Activated B cell treated with CpG ODN at 0.5 μM for 24 hours (primary cell): Measurements from ENCODE around the gene CAMTA2. TPM values are rescaled to one million over a fixed set of nuclear protein-coding genes. Genes with fewer than 3 reads are reported as not detected.

Experiments
- ATAC-seq: fragments of 200-7000 bp; cut with Tn5 transposase; one replicate; pipeline ENCODE4 v1.10.0; 2021; ENCODE audit warnings: low read depth, mild to moderate bottlenecking, moderate library complexity
- CTCF ChIA-PET: fragments of 350-600 bp; sonication (Branson Sonifier 250); formaldehyde crosslinking; loops from one replicate; lab custom pipeline; 2021; ENCODE audit warnings: antibody characterized with exemption; lab: Charles Lee
- POLR2A ChIA-PET: fragments of 350-600 bp; sonication (Branson Sonifier 250); formaldehyde crosslinking; loops from one replicate; lab custom pipeline; 2021; ENCODE audit warnings: antibody characterized with exemption; lab: Charles Lee
- DNase-seq: peaks from one replicate; pipeline ENCODE4 v3.0.0; 2022
- H3K27ac Mint-ChIP-seq: one replicate; pipeline ENCODE4 v1.8.0; 2020; ENCODE audit warnings: mixed read lengths
- H3K27me3 Mint-ChIP-seq: one replicate; pipeline ENCODE4 v1.8.0; 2021; ENCODE audit warnings: mixed read lengths
- H3K36me3 Mint-ChIP-seq: one replicate; pipeline ENCODE4 v1.8.0; 2021; ENCODE audit warnings: low read depth, mixed read lengths
- H3K4me1 Mint-ChIP-seq: one replicate; pipeline ENCODE4 v1.8.0; 2021; ENCODE audit warnings: mixed read lengths
- H3K4me3 Mint-ChIP-seq: one replicate; pipeline ENCODE4 v1.8.0; 2020; ENCODE audit warnings: mild to moderate bottlenecking, mixed read lengths
- H3K9me3 Mint-ChIP-seq: one replicate; pipeline ENCODE4 v1.8.0; 2020; ENCODE audit warnings: mixed read lengths
- intact Hi-C: fragments of 100-400 bp; cut with micrococcal nuclease; formaldehyde crosslinking; loops from one replicate; pipeline ENCODE4 v1.15.1; 2024
- total RNA-seq: library from RNA; stranded (reverse); gene quantifications from 2 replicates; pipeline ENCODE4 v1.2.3, GENCODE V29; 2022
- TF ChIP-seq, protein P1 (sequence below): fragments of 200-600 bp; IDR thresholded peaks from one replicate; pipeline ENCODE4 v1.8.0; 2022; ENCODE audit warnings: antibody characterized with exemption, mild to moderate bottlenecking

Gene CAMTA2
- total RNA-seq, 1 donor from 2014 or later = 57.9 TPM

DNA sequence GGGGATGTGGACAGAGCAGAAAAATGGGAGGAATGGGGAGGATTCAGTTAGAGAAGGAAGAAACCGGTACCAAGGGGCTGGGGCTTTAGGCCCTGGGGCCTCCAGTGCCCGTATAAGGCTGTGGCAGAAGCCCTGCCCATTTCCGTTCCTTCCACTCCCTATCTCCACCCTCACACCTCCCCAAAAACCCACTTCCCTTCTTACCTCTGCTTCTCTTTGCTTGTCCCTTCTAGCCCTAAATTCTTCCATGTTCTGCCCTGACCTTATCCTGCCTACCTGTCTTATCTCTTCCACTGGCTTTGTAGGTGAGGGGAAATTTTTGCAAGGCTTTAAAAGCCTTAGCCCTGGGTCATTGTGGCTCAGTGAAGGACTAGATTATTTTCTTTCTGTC, 43.3 kb downstream of the CAMTA2 start:
- TF ChIP-seq, protein P1, sequence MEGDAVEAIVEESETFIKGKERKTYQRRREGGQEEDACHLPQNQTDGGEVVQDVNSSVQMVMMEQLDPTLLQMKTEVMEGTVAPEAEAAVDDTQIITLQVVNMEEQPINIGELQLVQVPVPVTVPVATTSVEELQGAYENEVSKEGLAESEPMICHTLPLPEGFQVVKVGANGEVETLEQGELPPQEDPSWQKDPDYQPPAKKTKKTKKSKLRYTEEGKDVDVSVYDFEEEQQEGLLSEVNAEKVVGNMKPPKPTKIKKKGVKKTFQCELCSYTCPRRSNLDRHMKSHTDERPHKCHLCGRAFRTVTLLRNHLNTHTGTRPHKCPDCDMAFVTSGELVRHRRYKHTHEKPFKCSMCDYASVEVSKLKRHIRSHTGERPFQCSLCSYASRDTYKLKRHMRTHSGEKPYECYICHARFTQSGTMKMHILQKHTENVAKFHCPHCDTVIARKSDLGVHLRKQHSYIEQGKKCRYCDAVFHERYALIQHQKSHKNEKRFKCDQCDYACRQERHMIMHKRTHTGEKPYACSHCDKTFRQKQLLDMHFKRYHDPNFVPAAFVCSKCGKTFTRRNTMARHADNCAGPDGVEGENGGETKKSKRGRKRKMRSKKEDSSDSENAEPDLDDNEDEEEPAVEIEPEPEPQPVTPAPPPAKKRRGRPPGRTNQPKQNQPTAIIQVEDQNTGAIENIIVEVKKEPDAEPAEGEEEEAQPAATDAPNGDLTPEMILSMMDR = no peak
- no peak for ATAC-seq
- Mint-ChIP-seq H3K36me3 (peaks cover 73% of the 10 kb centered on the region), H3K4me3 (peak overlapping the region; percentile 85), H3K27me3 (peaks cover 2% of the 10 kb centered on the region), H3K9me3 (no peaks in the 10 kb centered on the region), H3K4me1 (peaks cover 75% of the 10 kb centered on the region), H3K27ac (peak overlapping the region; percentile 94)
- no peak for DNase-seq
- ChIA-PET CTCF (no interaction called here), POLR2A (interaction anchor here (0.8 to 12.1 kb wide), 6 partner anchors 8 to 73 kb away, joined by 3 to 391 read pairs (median 4); partner anchors contain the start of genes CAMTA2, GP1BA and SPAG7)
- intact Hi-C loops = loop anchor here (5.0 to 10.0 kb wide), 2 partner anchors 579 to 802 kb away; partner anchors contain the start of genes CYB5D2, UBE2G1 and ZZEF1

DNA sequence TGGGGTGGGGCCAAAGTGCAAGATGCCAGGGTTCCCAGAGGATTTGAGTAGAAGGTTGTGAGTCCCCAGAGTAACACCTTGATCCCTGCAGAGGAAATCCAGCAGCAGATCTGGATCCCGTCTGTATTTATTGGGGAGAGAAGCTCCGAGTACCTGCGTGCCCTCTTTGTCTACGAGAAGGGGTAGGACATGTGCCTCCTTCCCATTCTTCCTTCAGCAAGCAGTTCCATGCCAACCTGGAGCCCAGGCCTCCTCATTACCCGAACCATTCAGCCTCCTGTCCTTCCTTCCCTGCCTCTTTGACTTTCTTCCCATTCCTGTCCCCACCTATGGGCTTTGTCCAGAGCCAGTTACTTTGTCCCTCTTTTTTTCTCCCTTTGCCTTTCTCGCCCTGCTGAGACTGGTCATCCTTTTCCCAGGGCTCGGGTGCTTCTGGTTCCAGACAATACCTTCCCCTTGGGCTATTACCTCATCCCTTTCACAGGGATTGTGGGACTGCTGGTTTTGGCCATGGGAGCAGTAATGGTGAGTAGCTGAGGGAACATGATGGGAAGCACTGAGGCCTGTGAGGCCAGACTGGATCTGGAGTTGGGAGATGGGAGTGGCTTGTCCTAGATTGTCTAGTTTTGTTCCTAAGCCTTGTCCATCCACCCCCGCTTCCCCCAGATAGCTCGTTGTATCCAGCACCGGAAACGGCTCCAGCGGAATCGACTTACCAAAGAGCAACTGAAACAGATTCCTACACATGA, 44.5 kb downstream of the CAMTA2 start:
- H3K9me3 Mint-ChIP-seq = no peaks in the 10 kb centered on the region
- peaks cover 84% of the 10 kb centered on the region for H3K4me1 Mint-ChIP-seq

DNA sequence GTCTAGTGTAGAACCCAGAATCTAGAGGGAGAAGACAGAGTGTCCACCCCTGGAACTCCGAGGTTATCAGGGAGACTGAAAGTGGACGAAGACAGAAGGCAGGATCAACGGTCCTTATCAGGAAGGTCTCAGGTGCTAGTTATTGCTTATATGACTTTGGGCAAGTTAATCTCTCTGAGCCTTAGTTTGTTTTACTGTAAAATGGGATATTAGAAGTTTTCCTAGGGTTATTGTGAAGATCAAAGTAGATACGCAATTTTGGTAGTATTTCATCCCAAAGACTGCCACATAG, 46.2 kb downstream of the CAMTA2 start:
- Mint-ChIP-seq H3K9me3 (no peaks in the 10 kb centered on the region), H3K4me1 (peaks cover 81% of the 10 kb centered on the region), H3K4me3 (peak overlapping the region; percentile 97), H3K27me3 (no peaks in the 10 kb centered on the region), H3K36me3 (peaks cover 79% of the 10 kb centered on the region), H3K27ac (peak overlapping the region; percentile 98)
- no peak for ATAC-seq
- POLR2A ChIA-PET = interaction anchor here (3.0 to 3.4 kb wide), 3 partner anchors 27 to 46 kb away, joined by 19 to 83 read pairs (median 26); partner anchors contain the start of genes C17orf107, CAMTA2 and SPAG7
- no peak for DNase-seq
- intact Hi-C loops = loop anchor here (2.0 to 10.0 kb wide), 5 partner anchors 46 to 799 kb away; partner anchors contain the start of genes ARRB2, CAMTA2, CYB5D2 and UBE2G1
- CTCF ChIA-PET = no interaction called here
- TF ChIP-seq, protein P1 = no peak

More for the DNA sequence above, 44.5 kb downstream of the CAMTA2 start:
- no peak for ATAC-seq
- ChIA-PET POLR2A (interaction anchor here (0.8 to 12.1 kb wide), 5 partner anchors 8 to 233 kb away, joined by 3 to 391 read pairs (median 3); partner anchors contain the start of genes ARRB2, C17orf107, ENO3 and SPAG7), CTCF (no interaction called here)
- DNase-seq = no peak
- peaks cover 79% of the 10 kb centered on the region for H3K36me3 Mint-ChIP-seq
- H3K4me3 Mint-ChIP-seq = peak overlapping the region; percentile 15
- H3K27ac Mint-ChIP-seq = peak overlapping the region; percentile 63
- TF ChIP-seq, protein P1 = no peak
- intact Hi-C loops = loop anchor here (5.0 to 10.0 kb wide), 2 partner anchors 578 to 801 kb away; partner anchors contain the start of genes CYB5D2, UBE2G1 and ZZEF1
- no peaks in the 10 kb centered on the region for H3K27me3 Mint-ChIP-seq

DNA sequence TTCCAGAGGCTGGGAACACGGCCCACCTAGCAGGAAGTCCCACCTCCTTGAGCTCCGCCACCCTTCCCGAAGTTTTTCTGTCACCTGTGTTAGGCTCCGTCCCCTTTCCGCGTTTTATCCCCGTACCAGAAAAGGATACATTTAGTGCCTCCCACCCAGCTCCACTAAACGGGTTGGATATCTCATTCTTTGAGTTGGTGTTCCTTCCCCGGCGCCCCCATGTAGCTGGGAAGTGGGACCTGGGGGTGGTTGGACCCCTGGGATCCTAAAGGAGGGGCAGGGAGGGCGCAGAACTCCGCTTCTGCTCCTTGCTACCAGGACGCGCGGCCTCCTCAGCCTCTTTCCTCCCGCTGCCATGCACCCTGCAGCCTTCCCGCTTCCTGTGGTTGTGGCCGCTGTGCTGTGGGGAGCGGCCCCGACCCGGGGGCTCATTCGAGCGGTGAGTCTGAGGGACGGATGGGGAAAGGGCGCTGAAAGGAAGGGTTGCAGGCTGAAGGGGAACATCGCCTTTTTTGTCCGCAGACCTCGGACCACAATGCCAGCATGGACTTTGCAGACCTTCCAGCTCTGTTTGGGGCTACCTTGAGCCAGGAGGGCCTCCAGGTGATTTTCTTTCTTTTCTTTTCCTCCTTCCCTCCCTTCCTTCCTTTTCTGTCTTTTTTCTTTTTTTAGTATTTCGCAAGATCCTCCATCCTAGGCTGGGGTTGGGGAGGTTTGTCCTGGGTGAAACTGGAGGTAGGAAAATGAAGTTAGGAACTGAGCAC, 46.7 kb downstream of the CAMTA2 start:
- TF ChIP-seq, protein P1 = no peak

More for the DNA sequence above, 46.7 kb downstream of the CAMTA2 start:
- intact Hi-C loops = loop anchor here (1.0 to 10.0 kb wide), 8 partner anchors 9 to 798 kb away; partner anchors contain the start of genes ARRB2, CAMTA2, CYB5D2 and INCA1
- no peak for ATAC-seq
- Mint-ChIP-seq H3K27me3 (no peaks in the 10 kb centered on the region), H3K36me3 (peaks cover 78% of the 10 kb centered on the region), H3K4me3 (peak overlapping the region; percentile 97), H3K27ac (peak overlapping the region; percentile 98), H3K4me1 (peaks cover 77% of the 10 kb centered on the region), H3K9me3 (no peaks in the 10 kb centered on the region)
- ChIA-PET CTCF (interaction anchor here (0.7 to 2.3 kb wide), 7 partner anchors 8 to 209 kb away, joined by 3 to 14 read pairs (median 4); partner anchors contain the start of genes CAMTA2, PFN1 and SPAG7), POLR2A (interaction anchor here (0.9 to 3.4 kb wide), 21 partner anchors 9 to 797 kb away, joined by 3 to 104 read pairs (median 7); partner anchors contain the start of genes C17orf107, CAMTA2, ENO3 and INCA1)
- DNase-seq = no peak
